ENCODE results near the gene HCN2. TPM values are rescaled to one million over a fixed set of nuclear protein-coding genes. Genes with fewer than 3 reads are reported as not detected.

HCN2 gene
- total and polyA plus RNA-seq, 9 of the 15 experiments (the other 6 are each of a cell fraction or from before 2014, with no cell fraction given), result 0.29 to 4.2 (median 0.82) TPM; not detected in 2

GRCh38 chr19:610801-611480 lies 21.3 kb downstream of the HCN2 start (continued):
- TF ChIP-seq, protein P1, sequence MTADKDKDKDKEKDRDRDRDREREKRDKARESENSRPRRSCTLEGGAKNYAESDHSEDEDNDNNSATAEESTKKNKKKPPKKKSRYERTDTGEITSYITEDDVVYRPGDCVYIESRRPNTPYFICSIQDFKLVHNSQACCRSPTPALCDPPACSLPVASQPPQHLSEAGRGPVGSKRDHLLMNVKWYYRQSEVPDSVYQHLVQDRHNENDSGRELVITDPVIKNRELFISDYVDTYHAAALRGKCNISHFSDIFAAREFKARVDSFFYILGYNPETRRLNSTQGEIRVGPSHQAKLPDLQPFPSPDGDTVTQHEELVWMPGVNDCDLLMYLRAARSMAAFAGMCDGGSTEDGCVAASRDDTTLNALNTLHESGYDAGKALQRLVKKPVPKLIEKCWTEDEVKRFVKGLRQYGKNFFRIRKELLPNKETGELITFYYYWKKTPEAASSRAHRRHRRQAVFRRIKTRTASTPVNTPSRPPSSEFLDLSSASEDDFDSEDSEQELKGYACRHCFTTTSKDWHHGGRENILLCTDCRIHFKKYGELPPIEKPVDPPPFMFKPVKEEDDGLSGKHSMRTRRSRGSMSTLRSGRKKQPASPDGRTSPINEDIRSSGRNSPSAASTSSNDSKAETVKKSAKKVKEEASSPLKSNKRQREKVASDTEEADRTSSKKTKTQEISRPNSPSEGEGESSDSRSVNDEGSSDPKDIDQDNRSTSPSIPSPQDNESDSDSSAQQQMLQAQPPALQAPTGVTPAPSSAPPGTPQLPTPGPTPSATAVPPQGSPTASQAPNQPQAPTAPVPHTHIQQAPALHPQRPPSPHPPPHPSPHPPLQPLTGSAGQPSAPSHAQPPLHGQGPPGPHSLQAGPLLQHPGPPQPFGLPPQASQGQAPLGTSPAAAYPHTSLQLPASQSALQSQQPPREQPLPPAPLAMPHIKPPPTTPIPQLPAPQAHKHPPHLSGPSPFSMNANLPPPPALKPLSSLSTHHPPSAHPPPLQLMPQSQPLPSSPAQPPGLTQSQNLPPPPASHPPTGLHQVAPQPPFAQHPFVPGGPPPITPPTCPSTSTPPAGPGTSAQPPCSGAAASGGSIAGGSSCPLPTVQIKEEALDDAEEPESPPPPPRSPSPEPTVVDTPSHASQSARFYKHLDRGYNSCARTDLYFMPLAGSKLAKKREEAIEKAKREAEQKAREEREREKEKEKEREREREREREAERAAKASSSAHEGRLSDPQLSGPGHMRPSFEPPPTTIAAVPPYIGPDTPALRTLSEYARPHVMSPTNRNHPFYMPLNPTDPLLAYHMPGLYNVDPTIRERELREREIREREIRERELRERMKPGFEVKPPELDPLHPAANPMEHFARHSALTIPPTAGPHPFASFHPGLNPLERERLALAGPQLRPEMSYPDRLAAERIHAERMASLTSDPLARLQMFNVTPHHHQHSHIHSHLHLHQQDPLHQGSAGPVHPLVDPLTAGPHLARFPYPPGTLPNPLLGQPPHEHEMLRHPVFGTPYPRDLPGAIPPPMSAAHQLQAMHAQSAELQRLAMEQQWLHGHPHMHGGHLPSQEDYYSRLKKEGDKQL (CRISPR knock-in tag; IDR thresholded peaks at IDR 0.05; ENCODE audit: borderline replicate concordance), result no peak
- TF ChIP-seq CREM (IDR thresholded peaks at IDR 0.05; ENCODE audit: low read depth) (peak; percentile 40), ILF3 (IDR thresholded peaks at IDR 0.05; ENCODE audit: borderline replicate concordance) (no peak), BRCA1 (IDR thresholded peaks at IDR 0.05) (no peak), BRCA1 (CRISPR knock-in tag; IDR thresholded peaks at IDR 0.05) (no peak), PRDM10 (IDR thresholded peaks at IDR 0.05; ENCODE audit: partially characterized antibody) (peak; percentile 63), KLF6 (CRISPR knock-in tag; IDR thresholded peaks at IDR 0.05; ENCODE audit: borderline replicate concordance) (no peak), ZNF77 (CRISPR knock-in tag; IDR thresholded peaks at IDR 0.05) (no peak), SOX6 (IDR thresholded peaks at IDR 0.05) (0 out of 2 replicates have a peak, but pooled peaks have one; percentile 15), CBFA2T3 (IDR thresholded peaks at IDR 0.05) (peak; percentile 76), TAL1 (IDR thresholded peaks at IDR 0.05) (no peak; the same call in 1 of the 2 replicates), TSC22D4 (tag; IDR thresholded peaks at IDR 0.05) (no peak), ZBTB43 (CRISPR knock-in tag; IDR thresholded peaks at IDR 0.05) (no peak), TRIM24 (IDR thresholded peaks at IDR 0.05) (peak in 1 of 2 experiments; percentile 62; a peak in 1 of 4 replicates)
- TF ChIP-seq, protein P2, sequence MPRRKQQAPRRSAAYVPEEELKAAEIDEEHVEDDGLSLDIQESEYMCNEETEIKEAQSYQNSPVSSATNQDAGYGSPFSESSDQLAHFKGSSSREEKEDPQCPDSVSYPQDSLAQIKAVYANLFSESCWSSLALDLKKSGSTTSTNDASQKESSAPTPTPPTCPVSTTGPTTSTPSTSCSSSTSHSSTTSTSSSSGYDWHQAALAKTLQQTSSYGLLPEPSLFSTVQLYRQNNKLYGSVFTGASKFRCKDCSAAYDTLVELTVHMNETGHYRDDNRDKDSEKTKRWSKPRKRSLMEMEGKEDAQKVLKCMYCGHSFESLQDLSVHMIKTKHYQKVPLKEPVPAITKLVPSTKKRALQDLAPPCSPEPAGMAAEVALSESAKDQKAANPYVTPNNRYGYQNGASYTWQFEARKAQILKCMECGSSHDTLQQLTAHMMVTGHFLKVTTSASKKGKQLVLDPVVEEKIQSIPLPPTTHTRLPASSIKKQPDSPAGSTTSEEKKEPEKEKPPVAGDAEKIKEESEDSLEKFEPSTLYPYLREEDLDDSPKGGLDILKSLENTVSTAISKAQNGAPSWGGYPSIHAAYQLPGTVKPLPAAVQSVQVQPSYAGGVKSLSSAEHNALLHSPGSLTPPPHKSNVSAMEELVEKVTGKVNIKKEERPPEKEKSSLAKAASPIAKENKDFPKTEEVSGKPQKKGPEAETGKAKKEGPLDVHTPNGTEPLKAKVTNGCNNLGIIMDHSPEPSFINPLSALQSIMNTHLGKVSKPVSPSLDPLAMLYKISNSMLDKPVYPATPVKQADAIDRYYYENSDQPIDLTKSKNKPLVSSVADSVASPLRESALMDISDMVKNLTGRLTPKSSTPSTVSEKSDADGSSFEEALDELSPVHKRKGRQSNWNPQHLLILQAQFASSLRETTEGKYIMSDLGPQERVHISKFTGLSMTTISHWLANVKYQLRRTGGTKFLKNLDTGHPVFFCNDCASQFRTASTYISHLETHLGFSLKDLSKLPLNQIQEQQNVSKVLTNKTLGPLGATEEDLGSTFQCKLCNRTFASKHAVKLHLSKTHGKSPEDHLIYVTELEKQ (CRISPR knock-in tag; IDR thresholded peaks at IDR 0.05), result no peak
